ENCODE data around the gene ARHGEF11.

The ARHGEF11 gene

DNA sequence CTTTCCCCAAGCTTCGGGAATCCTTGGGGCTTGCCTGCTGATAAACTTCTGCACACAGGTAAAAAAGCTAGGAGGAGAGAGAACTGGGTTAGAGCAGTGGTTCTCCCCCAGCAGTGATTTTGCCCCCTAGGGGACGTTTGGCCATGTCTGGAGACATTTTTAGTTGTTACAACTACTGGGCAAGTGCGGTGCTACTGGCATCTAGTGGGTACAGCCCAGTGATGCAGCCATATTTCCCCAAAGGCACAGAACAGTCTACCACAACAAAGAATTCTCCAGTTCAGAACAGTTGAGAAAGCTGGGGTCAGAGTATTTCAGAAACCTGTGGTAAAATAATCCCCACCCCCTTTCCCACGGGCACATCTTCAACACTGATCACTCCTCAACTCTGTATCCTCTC, 83.8 kb downstream of the ARHGEF11 start:
- no peak for DNase-seq (ENCODE audit: low read depth)
- H3K4me3 ChIP-seq (ENCODE audit: low read depth, low read length): no peak overlapping the region

DNA sequence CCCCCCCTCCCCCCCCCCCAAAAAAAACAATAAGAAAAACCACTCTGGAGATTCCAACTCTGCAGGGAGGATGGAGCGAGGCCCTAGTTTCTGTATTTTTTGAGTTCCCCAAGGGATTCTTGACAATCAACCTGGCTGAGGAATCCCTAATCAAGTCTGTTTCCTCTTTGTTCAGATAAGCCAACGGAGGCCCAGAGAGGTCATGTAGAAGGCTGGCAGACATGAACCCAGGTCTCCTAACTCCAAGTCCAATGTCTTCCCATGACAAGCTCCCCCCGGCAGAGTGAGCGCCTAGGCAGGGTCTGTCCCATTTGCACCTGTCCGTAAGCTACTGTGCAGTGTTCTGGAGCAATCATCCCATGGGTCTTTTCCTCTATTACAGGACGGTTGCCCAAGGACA, 85.6 kb downstream of the ARHGEF11 start:
- no peak for DNase-seq (ENCODE audit: low read depth)
- no peak overlapping the region for H3K4me3 ChIP-seq (ENCODE audit: low read depth, low read length)

DNA sequence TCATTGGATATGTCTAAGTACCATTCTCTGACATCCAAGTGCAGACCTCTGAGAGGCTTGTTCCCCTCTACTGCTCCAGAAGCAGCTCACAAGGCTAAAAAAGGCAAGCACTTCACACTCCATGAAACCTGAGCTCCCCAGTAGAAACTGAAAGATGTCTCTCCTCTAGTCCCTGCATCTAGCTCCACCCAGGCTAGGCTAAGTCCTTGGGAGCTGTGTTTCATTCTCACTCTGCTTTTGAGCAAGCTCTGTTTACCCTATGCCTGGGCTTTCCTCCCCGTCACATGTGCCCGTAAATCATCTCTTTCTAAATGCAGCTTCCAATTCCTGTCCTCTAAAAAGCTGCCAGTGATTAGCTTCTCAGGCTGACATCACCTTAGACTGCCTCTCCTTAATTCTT, 86.1 kb downstream of the ARHGEF11 start:
- no peak overlapping the region for H3K4me3 ChIP-seq (ENCODE audit: low read depth, low read length)
- DNase-seq (ENCODE audit: low read depth): peak; percentile 33

DNA sequence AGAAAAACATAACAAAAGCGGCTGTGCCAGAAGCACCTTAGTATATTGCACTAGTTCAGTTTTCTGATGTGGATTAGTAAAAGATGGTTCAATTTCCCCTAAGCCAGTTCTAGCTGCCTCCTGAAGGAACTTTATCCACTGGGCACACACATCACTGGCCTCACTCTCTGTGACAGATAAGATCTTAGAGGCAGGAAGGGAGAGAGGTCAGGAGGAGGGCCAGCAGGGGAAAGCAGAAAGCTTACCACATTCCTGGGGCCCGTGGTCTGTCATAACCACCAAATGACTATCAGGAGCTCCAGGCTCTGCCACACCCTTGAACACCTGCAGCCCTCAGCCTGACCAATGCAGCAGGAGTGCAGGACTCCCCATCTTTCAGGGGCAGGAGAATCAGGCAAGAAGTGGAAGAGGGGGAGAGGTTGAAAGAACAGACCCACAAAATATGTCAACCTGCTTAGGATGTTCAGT, 87.3 kb downstream of the ARHGEF11 start:
- H3K4me3 ChIP-seq (ENCODE audit: low read depth, low read length): no peak overlapping the region
- DNase-seq (ENCODE audit: low read depth): no peak

DNA sequence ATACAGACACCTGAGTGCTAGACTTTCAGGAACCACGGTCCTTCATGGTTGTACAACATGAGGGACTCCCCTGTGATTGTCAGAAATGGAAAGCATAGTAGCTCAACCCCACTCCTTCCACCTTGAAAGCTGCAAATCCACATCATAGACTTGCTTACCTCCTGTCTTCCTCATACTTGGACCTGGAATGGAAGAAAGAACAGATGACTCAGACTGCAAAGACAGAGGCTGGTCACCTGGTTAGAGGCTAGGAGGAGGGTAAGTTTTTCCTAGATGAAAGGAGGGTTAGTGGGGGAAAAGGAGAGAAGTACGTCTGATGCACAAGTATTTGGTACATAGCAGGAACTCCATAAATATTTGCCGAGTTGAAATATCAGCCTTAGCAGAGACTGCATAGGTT, 87.9 kb downstream of the ARHGEF11 start:
- DNase-seq (ENCODE audit: low read depth): no peak
- H3K4me3 ChIP-seq (ENCODE audit: low read depth, low read length): no peak overlapping the region

DNA sequence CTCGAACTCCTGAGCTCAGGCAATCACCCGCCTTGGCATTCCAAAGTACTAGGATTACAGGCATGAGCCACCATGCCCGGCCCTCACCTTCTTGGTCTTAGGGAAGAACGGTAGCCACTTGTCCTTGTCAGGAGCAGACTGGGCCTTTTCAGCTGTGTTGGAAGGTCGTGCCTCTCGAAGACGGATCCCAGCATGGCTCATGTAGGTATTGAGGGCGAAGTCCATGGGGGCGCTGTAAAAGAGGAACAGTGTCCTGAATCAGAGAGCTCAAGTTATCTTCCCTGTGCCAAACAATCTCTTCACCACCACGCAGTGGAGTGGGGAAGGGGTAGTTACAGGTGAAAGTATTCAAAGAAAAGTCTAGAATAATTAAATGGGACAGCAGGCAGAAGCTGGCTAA, 89.2 kb downstream of the ARHGEF11 start:
- DNase-seq (ENCODE audit: low read depth): no peak
- H3K4me3 ChIP-seq (ENCODE audit: low read depth, low read length): no peak overlapping the region

DNA sequence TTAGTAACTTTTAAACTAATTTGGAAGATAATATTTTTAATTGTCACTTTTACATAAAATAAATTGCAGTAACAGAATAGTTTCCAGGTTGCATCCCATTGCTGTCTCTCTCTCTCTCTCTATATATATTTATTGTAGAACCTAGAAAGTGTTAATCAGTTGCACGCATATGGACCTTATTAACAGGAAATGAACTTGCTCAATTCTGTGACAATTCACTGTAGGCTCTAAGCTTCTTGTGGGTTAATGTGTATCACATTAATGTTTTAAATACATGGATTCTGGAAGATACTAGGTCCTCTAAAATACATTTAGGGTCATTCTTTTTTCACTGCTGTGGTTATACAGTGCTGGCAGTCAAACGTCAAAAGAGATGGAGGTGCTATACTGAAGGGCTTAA, 92.0 kb downstream of the ARHGEF11 start:
- no peak overlapping the region for H3K4me3 ChIP-seq (ENCODE audit: low read depth, low read length)
- no peak for DNase-seq (ENCODE audit: low read depth)

DNA sequence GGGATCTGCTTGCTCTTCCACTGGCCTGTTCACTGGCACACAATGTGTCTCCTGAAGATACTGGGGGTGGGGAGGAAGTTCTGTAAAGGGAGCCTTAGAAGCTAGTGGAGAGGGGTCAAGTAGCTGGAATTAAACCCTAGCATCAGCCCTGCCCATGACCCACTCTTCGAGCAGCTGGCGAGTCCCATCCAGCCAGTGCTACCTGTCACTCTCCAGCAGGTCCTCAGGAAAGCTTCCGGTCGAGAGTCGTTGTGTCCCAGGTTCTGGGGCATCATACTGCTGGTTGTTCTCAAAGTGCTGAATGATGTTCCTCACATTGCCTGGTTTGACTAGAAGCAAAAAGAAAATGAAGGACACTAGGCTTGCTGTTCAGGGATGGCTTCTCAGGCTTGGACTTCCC, 94.2 kb downstream of the ARHGEF11 start:
- H3K4me3 ChIP-seq (ENCODE audit: low read depth, low read length): no peak overlapping the region
- no peak for DNase-seq (ENCODE audit: low read depth)

DNA sequence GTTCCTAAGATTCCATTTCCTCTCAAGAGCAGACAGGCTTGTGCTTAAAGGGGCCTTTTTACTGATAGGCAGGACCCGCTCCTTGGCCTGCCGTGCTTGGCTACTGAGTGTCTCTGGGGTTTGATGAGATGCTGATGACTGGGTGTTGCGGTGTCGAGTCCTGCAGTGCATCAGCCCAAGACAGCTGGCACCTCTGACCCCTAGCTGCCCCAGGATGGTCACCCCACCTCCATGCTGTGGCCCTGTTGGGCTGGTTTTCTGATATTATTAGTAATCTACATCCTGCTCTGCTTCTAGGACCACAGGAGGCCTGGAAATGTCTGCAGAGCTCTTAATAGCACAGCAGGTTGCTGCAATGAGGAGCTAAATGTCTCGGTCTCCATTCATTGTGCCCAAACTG, 96.4 kb downstream of the ARHGEF11 start:
- DNase-seq (ENCODE audit: low read depth): no peak
- H3K4me3 ChIP-seq (ENCODE audit: low read depth, low read length): no peak overlapping the region

DNA sequence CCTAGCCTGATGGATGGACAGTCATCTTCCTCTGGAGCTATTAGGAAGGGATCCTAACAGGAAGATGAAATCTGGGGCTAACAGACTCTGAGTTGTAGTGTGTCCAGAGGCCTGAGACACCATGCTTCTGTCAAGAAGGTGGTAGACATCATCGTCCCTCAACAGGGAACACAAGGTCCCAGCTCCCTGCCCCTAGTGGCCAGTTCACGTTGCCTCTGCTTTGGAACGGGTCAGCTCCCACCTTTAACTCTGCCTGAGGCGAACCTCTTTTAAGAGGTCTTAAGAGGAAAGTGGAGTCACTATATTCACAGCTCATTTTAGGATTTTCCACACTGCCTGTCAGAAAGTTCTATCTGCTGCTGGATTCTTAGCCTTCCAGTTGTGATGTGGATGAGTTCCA, 96.8 kb downstream of the ARHGEF11 start:
- no peak for DNase-seq (ENCODE audit: low read depth)
- H3K4me3 ChIP-seq (ENCODE audit: low read depth, low read length): no peak overlapping the region

DNA sequence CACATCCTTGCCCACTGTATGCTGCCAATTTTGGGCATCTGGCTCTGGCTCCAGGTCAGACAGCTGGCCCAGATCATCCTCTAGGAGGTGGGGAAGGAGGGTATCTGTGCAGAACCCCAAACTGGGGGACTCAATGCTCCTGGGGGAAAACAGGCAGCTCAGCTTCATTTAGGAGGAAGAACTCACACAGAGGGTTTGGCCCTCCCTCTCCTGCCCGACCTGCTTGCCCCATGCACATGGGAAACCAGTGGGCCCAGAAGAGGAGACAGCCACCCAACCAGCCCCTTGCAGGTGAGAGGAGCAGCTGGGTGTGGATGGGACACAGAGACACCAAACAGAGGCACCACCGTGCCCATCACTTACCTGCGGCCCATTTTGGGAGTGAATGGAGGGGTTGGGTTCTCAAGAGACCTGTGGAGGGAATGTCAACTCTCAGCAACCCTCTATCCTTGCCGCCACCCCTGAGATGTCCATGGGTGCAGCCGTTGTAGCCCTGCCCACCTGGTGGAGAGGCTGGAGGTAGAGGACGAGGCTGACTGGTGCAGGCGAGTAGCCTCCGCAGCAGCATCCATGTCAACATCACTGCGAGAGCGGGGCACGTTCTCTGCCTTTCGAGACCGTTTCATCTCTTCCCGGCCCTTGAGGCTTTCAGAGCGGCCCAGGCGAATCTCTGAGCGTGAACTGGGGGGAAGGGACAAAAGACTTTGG, 97.6 kb downstream of the ARHGEF11 start:
- H3K4me3 ChIP-seq (ENCODE audit: low read depth, low read length): no peak overlapping the region
- DNase-seq (ENCODE audit: low read depth): no peak

DNA sequence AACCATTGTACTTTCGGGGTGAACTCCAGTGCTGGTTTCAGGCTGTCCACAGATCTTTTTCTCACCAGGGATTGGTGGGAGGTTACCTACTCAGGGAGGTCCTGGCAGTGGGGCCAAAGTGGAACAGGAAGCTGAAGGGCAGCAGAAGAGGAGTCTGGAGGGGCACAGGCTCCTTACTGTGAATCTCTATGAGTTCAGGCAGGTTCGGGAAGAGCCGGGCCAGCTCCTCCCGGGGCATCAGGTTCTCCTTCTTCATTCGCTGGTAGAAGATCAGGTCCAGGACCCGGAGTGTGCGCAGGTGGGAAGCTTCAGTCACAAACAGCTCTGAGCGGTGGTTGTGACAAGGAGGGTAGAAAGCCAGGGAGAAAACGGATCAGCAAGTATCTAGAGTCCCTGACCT, 98.4 kb downstream of the ARHGEF11 start:
- H3K4me3 ChIP-seq (ENCODE audit: low read depth, low read length): no peak overlapping the region
- no peak for DNase-seq (ENCODE audit: low read depth)

DNA sequence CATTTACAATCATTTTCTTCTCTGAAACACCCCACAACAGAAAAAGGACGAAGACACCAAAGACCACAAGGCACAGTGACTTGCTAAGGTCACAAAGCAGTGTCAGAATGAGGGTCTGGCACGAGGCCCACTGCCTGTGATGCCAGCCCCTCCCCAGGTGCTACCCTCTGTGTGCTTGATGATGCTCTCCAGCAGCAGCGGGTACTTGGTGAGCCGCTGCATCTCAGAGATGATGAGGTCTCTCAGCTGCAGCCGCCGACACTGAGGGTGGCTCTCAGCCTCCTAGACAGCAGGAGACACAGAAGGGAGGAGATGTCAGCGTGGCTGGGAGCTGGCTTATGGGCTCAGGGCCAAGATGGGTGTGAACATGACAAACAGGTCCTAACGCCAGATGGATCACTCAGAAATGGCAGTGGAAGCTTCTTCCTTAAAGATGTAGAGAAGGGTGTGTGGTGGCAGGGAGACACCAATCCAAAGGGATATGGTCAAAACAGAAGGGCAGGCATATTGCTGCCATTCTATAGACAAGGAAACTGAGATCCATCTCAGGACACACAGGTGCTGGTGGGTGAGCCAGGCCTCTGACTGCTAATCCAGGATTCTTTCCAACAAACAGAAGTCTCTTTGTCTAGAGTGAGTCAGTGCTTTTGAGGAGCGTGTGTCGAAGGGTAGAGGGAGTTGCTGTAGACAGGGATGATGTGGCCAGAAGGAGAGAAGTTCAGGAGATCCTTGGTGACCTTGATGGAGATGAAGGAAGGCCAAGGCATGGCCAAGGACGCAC, 99.5 kb downstream of the ARHGEF11 start:
- no peak overlapping the region for H3K4me3 ChIP-seq (ENCODE audit: low read depth, low read length)
- DNase-seq (ENCODE audit: low read depth): no peak

DNA sequence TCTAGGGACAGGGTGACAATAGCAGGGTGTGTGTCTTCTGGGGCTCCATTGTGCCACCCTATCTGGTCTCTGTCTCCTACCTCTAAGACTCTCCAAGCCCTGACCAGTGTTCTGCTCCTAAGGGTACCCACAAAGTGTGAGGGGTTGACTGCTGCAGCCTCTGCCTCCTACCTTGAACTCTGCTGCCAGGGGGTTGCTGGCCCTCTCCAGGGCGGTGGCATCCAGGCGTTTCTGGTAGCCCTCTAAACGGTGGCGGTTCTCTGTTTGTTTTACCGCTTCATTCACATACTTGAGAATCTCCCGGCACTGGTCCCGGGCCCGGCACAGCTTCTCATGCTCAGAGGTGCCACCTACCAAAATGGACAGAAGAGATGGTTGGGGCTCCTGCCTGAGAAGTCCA, 100.7 kb downstream of the ARHGEF11 start:
- H3K4me3 ChIP-seq (ENCODE audit: low read depth, low read length): no peak overlapping the region
- no peak for DNase-seq (ENCODE audit: low read depth)

DNA sequence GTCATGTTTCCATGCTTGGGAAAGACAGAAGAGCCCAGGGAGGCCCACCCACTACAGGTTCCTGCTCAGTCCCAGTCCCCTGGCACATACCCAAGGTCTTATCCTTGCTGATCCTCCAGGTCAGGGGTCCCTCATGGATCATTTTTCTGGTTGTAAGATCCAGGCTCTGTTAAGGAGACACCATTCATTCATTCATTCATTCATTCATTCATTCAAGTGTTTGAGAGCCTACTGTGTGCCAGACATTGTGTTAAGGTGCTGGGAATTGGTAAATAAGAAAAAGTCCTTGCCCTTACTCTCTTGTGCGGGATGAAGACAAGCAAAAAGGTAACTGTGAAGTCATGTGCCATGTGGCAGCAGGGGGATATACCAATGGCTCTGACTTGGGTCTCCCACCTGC, 101.3 kb downstream of the ARHGEF11 start:
- no peak overlapping the region for H3K4me3 ChIP-seq (ENCODE audit: low read depth, low read length)
- DNase-seq (ENCODE audit: low read depth): no peak

DNA sequence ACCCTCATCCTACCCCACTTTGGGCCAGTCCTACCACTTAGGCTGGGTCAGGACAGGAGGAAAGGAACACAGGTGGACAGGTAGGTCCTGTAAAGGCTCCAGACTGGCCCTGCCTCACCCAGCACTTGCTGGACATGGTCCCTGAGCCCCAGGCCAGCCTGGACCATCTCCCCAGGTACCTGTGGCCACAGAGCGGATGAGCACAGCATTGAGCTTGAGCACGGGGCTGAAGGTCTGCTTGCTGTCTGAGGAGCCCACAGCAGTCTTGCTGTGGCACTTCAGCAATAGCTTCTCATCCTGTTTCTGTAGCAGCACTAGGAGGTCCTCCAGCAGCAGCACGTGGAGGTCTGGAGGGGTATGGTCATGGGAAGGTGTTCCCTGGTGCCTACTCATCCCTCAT, 101.8 kb downstream of the ARHGEF11 start:
- H3K4me3 ChIP-seq (ENCODE audit: low read depth, low read length): no peak overlapping the region
- DNase-seq (ENCODE audit: low read depth): no peak

DNA sequence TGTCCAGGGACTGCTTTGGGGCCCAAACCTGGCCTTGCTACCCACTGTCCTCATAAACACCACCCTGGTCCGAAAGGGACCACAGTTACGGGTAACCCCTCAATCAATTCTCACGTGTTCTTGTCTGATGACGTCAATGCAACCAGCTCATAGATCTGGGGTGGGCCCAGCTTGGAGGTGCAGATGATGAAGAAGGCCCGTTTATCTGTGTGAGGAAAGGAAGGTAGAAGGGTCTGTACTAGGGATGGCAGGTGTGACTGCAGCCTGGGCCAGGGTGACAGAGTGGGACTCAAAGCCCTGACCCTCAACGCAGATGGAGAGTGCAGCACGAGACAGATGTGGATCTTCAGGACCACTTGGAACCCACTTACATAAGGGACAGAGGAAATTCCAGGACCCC, 103.0 kb downstream of the ARHGEF11 start:
- no peak for DNase-seq (ENCODE audit: low read depth)
- H3K4me3 ChIP-seq (ENCODE audit: low read depth, low read length): no peak overlapping the region

DNA sequence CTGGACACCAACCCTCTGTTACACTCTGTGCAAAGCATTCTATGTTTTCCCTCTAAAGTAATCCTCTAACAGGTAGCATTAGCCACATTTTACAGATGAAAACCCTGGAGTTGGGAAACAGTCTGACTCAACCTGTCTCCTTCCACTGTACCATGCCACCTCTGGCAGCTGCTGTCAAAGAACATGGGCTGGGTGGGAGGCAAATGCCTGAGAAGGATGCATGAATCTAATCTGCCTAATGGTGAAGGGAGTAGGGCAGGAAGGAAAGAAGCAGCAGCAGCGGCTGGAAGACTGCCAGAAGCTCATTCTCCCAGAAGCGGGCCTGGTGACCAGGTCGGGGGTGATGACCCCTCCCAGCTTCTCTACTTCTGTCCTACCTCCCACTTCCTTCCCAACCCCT, 103.4 kb downstream of the ARHGEF11 start:
- DNase-seq (ENCODE audit: low read depth): no peak
- no peak overlapping the region for H3K4me3 ChIP-seq (ENCODE audit: low read depth, low read length)

DNA sequence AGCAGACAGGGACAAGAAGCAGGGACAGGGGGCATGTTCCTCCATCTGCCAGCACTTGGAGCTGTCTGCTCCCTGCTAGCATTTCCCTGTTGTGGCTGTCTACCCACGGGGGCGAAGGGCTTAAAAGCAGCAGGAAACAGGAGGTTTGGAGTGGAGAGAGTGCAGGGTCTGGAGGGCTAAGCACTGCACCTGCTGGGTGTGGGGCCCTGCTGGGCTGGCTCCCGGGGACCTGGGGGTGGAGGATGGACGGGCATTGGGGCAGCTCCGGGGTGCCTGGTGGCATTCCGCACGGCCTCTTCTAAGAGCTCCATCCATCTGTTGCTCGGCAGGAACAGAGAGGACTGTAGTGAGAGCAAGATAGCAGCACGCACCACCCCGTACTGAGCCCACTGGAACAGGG, 103.9 kb downstream of the ARHGEF11 start:
- no peak for DNase-seq (ENCODE audit: low read depth)
- no peak overlapping the region for H3K4me3 ChIP-seq (ENCODE audit: low read depth, low read length)

DNA sequence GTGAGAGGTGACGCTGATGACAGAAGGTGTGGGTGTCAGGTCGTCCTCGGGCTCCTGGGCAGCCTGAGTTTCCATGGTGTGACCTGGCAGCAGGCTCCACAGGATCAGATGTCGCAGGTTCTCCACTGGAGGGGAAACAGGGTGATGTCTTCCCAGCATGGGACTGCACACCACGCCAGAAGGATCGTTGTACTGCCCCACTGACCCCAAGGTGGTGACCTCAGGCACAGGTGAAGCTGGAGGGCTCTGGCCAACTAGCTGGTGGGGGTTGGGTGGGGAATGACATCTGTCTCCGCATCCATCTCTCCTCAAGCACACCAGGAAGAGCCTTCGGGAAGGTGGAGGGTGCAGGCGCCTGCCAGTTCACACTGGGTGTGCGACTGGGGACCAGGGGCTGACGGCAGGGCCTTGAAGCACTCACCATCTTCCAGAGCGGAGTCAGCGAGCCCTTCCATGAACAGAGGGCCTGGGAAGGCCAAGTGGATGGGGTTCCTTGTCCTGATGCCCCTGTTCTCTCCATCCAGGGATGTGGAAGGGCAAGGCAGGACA, 105.7 kb downstream of the ARHGEF11 start:
- no peak for DNase-seq (ENCODE audit: low read depth)
- H3K4me3 ChIP-seq (ENCODE audit: low read depth, low read length): no peak overlapping the region

DNA sequence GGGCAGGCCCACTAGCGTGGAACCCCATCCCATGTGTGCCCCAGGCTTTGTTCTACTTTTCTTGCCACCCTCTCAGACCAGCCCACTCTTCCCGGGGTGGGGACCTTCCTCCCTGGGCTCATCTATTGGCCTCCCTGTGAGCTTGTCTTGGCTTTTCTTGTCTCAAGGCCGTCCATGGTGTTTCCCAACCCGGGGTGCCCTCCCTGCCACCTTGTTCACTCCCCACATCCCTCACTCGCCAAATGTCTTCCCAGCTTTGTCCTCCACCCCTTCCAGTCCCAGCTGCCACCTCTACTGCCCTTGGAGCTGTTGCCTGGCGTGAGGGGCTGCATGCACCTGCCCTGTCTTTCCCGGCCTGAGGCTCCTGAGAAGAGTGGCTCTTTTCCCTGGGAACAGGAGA, 106.7 kb downstream of the ARHGEF11 start:
- H3K4me3 ChIP-seq (ENCODE audit: low read depth, low read length): no peak overlapping the region
- no peak for DNase-seq (ENCODE audit: low read depth)
